Stimulated activated naive CD4-positive, alpha-beta T cell treated with Interleukin-2 at 50 U/mL for 16 hours (primary cell): Measurements from ENCODE around the gene SNX20.

Source experiments
- DNase-seq: peaks from one replicate; lab custom pipeline; 2025; lab: John Stamatoyannopoulos, UW

SNX20 gene

DNA sequence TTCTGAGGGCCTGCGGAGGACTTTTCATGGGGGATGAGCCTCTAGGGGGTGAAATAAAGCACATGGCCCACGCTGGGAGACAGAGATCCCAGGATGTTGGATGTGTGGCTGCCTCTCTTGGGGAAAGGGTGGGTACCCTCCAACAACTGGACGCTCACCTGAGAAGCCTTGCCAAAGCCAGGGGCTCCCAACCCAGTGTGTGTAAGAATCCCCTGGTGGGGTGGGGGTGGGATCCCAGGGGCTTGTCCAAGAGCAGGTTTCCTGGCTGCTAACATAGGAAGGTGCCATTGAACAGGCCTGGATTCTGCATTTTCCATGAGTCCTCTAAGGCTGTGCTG, 587 bp downstream of the SNX20 start:
- DNase-seq = no peak

DNA sequence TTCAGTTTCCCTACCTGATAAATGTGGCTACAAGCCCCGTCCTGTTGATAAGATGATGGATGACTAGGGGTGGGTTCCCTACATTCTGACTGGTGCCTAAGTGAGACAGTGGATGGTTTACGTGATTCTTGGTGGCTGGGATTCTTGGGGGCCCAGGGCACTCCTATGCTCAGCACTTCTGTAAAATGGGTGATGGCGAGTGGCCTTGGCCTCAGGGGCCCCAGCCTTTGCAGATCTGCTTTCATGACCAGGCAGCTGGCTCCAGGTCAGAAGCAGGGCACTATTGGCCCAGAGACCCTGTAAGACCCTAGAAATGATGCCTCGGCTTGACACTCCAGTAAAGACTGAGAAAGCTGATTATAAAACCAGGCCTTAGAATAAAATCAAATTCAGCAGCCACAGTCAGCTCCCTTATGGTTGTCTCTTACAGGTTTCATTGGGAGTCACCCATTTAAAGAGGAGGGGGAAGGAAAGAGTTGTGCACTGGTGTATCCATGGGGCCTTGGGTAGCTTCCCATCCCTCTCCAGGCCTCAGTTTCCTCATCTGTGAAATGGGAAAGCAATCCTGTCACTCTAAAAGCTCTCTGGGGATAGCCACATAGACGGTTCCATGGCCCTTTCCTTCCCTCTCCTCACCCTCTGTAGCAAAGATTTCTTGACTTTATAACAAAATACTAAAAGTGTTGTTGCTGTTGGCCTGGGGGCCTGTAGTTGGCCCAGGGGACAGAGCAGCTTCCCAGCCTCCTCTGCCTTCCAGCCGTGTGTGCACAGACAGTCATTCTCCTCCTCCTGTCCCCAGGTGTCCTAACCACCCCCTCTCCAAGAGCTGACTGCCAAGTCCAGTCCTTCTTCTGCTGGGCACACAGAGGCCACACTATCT, 1.2 kb downstream of the SNX20 start:
- no peak for DNase-seq

DNA sequence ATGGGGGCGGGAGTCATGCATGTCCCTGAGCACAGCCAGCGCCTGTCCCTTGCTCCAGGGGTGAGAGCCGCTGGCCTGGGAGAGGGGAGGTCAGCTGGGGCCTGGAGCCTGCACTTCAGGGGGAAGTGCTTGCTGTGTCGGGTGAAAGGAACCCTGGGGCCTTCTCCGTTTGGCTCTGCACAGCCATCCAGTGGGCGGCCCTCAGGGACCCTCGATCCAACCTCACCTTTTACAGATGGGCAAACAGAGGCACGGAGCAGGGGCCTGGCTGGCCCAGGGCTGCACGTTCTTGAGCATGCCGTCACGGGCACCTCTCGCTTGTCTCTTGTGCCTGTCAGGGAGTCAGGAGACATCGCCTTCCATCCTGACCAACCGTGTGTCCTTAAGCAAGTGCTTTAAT, 1.8 kb downstream of the SNX20 start:
- DNase-seq = no peak

DNA sequence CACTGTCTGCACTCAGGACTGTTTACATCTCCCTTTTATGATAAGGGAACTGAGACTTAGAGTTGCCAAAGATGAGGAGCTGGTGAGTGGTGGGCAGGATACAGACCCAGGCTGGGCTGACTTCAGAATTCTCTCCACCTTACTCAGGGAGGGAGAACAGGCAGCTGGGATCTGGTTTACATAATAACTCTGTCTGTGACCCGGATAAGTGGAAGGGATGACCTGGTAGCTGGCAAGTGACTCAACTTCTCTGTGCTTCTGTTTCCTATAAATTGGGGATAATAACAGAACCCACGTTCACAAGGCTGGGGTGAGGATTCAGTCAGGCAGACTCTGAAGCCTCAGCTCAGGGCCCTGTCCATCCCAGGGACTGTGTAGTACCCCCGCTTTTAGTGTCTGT, 2.6 kb downstream of the SNX20 start:
- DNase-seq = no peak

DNA sequence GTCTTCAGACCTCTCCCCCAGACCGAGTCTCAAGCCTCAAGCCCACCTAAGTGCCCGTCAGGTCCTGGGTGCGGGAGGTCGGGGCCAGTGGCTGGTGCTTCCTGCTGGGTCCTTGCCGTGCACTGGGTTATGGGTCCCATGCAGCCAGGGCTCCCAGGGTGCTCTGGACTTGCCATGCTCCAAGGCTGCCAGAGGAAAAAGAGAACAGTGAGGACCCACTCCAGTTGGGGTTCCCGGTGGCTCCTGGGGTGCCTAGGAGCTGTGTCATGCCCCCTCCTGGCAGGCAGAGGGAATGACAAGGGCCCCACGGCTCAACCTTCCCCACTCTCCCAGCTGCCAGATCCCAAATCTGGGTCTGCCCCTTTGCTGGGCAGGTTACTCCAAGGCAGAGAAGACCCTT, 3.8 kb downstream of the SNX20 start:
- DNase-seq = no peak

DNA sequence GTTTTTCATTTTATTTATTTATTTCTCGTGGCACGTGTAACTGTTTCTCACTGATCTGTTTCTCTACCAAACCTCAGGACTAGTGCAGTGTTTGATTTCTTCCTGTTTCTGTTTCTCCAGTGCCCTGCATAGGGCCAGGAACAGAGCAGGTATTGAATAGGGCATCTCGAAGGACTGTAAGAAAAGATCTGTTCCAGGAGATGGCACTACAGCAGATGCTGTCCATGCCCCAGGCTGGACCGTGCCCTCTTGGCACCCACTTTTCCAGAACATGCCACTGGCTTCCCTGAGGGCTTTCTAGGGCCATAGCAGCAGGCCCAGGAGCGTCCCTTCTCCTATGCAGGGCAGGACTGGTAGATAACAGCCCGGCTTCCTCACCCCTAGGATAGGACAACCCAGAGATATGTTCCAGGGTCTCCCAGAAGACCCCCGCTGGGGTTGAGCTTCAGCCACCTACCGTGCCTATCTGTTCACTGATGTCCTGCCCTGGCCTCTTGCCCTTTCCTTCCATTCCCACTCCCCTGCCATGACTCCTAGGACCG, 4.4 kb downstream of the SNX20 start:
- DNase-seq = no peak

DNA sequence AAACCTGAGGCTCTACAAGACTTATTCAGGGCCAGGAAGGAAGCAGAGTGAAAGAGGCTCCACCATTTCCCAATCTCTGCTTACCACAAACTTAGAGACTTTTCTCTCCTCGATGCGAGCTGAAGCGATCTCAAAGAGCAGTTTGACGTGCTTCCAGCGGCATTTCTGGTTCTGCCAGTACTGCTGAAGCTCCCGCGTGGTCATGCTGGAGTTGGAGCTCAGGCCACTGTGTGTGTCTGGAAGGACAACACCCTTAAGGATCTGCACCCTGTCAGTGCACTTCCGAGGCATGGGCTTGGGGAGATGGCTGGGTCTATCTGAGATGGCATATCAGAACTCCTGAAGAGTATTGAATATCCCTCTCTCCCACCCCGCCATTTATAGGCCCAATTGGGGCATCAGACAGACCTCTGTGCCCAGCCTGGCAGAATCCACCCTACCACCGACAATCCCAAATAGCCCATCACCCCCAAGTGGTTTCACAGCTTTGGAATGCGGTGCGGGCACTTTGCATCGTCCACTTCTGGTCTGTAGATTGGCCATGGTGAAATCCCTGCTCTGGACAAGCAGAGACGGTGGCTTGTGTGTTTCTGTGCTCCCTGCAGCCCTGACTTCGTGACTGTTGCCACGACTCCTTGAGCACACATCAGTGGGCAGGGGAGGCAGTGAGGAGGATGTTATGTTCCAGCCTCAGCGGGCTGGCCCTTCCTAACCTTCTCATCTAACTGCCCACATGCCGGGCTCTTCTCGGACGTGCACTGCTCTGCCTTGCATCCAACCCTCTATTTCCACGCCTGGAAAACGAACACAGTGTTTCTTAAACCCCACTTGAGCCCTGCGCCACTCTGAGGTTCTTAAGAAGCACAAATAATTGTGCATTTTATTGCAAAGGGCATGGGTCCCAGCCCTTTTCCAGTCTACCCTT, 5.2 kb downstream of the SNX20 start:
- no peak for DNase-seq

DNA sequence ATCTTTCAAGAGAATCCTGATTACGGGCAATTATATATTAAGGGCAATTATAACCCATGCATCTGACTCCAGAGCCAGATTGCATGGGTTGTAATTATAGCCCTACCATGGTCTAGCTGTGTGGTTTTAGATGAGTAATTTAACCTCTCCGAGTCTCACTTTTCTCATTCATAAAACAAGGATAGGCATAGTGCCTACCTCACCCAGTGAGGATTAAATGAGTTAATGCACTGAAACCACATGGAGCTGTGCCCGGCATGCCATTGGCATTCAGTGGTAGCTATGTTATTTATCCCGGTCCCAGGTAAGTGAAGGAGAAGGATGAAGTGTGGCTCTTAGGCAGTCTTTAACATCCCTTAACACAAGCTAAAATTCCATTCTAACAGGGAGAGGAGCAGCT, 6.3 kb downstream of the SNX20 start:
- DNase-seq = no peak

DNA sequence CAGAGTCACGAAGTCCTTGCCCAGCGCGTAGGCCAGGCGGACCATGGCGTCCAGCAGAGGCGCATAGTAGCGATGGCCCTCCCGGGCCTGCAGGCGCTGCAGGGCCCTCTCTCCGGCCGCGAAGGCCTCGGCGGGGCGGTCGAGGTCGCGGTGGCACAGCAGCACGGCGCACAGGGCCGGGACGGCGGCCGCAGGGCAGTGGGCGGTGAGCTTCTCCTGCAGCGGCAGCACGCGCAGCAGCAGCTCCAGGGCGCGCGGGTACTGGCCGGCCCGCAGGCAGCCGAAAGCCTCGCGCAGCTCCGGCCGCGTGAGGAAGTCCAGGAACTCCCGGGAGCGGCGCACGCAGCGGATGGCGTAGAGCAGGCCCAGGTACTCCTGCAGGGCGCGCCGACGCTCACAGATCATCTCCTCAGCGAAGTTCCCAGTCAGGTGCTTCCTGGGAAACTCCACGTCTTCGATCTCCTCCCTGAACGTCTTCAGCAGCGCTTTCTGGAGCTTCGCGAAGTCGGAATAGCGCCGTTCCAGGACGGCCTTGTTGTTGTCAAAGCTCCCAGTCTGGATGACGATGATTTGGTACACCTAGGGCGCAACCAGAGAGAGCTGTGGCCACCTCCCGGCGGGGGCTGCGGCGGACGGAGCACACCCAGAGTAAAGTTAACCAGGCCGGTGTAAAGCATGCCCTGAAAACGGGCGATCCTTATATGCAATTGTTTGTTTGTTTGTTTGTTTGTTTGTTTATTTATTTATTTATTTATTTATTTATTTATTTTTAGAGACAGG, 7.4 kb downstream of the SNX20 start:
- no peak for DNase-seq

DNA sequence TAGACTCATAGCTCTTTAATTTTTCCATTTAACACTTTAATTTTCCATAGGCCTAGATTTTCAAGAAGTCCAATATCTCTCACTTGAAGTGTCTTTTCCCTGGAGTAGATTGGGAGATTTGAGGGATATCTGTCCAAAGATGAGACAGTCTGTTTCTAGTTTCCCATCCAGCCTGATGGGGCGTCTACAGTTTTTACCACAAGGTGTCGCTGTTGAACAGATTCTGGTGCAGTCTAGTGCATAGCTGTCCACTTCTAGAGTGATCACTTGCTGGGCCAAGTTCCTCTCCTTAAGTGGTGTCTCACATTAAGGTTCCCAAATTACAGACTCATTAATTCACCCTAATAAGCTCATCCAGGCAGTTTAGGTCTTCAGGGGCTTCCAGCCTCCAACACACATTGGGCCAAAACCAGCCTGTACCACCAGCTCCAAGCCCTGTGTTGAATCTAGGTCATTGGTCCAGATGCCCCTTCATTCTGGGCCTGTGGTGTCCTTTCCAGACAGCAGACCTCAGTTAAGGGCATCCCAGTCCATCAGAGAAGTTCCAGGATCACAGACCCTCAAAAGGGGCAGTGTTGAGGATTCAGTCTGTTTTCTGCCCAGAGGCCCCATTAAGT, 9.4 kb downstream of the SNX20 start:
- DNase-seq = peak; percentile 18

DNA sequence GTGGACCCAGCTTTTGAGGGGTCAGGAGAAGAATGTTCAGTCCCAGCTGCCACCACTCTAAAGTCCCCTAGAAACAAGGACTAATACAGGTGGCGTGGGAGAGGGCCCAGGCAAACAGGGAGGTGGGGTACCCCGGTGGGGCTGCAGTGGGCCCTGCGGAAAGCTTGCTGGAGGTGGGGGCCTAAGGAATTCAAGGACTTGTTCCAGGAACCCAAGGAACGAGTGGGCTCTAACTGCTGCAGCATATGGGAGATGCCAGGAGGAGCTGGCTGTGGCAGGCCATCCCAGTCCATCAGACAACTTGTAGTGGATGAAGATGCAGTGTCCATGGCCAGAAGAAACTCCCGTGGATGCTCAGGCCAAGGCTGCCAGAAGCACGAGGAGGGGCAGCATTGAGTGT, 10.6 kb downstream of the SNX20 start:
- DNase-seq = no peak

DNA sequence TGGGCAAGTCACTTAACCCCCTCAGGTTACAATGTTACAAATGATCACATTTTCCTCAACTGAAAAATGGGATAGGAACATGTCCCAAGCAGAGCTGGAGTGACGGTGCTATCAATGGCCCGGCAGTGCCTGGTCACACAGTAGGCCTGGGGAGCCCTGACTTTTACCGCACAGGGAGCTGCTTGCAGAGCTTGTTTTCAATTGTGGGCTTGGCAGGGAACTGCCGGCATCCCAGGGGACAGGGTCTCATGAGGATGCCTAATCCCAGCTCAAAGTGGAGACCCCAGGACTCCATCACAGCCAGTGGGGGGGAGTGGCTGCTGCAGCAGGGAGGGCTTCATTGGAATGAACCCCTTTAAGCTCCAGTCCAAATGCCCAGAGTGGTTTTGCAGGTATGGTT, 11.4 kb downstream of the SNX20 start:
- no peak for DNase-seq

DNA sequence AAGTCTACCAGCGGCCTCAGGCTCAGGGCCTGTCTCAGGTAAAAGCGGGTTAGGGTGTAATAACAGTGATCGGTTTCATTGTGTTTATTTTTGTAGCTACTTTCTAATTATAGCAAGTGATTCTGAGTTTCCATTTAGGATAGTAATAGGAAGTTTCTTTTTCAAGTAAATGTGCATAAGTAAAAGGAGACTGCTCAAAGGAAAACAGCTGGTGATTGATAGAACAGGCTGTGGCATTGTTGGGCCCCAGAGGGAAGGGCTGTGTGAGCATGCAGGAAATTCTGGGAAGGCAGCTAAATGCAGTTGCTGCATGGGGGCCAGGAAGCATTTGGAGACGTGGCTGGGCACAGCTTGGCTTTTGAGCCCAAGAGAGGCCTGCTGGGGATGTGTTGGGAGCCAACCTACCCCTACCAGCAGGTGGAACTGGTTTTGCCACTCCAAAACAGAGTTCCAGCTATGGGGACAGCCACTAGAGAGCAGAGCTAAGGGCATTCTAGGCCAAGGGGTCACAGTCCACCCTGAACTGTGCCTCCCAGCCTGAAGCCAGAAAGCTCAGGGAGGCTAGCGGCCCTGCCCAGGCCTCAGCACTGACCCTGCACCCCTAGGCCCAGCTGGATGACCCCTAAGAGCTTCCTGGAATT, 12.6 kb downstream of the SNX20 start:
- no peak for DNase-seq

DNA sequence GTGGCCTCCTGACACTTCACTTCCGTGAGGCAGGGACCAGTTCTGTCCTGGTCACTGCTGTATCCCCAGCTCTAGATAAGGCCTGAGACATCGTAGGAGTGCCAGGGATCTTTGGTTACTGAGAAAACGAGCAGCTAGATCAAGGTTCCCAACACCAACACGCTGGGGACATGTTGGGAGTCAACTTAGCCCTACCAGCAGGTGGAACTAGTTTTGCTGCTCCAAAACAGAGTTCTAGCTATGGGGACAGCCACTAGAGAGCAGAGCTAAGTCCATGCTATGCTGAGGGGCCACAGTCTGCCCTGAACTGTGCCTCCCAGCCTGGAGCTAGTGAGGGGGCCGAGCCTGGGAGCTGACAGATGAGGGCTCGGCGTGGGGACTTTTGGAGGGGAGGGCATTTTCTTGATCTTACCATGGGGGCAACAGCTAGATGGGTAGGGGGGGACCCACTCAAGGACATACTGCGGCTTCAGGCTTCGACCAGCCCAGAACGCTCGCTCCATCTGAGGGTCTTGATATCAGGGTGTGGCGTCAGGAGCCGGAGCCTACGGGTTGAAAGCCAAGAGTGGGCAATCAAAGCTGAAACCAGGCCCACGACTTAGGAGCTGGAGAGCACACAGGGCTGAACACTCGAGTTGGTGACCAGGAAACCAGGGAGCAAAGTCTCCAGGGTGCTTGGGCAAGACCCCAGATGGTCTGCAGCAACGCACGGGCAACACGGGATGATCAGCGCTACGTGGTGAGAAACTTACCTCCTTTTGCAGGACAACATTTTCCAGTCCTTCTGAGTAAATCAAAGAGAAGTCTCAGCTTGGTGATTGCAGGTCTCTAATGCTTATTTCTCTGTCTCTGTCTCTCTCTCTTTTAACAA, 13.4 kb downstream of the SNX20 start:
- DNase-seq = no peak

DNA sequence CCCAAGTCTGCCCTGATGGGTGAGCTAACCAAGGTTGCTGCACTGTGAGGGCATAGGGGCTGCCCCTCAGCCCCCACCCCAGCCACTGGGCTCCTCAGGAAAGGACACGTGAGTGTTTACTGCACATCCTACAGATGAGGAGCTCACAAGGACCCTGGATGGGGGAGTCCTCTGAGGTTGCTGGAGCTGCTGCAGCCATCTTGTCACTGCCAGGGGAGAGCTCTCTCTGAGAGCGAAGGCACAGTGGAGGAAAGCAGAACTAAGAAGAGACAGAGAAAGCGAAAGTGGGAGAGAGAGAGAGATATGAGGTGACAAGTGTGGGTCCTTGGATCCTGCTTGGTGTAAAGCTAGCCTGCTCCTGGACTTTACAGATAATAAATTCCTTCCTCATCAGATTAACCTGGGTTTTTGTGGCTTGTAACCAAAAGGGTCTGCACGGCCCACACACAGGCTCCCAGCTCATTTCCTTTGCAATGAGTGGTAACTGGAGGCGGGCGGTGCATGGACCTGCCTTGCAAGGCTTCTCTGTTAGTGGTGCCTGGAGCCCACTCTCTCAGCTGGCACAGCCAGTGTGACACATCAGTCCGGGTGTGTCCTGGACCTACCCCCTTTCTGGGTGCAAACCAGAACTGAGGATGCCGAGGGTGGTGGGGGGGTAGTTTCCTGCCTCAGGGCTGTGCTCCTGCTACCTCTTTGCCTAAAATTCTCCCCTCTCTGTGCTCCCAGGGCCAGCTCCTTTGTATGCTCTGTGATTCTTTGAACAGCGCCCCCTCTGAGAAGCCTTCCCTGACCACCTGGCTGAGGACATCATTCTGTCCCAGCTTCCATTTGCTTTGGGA, 14.2 kb downstream of the SNX20 start:
- DNase-seq = peak; percentile 41

DNA sequence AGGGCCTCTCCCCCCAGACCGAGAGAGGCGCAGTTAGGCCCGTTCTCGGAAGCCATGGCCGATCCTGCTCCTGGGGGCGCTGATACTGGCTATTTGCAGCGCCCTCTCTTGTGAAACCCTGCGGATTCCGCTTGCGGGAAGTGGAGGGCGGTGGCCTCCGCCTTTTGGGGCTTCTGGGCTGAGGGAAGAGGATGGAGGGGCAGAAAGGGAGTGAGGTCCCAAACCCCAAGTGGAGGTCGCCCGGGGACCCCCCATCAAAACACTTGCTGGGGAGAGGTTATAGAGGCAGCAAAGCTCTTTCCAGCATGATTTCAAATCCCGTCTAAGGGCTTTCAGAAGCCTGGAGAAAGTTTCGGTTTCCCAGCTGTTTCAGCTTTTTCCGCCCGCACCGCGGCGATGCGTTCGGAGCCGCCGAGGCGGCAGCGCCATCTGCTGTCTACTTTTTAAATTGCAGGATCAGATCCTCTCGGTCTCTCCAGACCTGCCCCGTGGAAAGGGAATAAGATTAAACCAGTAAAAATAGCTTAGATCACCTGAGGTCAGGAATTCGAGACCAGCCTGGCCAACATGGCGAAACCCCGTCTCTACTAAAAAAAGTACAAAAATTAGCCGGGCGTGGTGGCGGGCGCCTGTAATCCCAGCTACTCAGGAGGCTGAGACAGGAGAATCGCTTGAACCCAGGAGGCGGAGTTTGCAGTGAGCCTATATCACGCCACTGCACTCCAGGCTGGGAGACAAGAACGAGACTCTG, 15.8 kb downstream of the SNX20 start:
- DNase-seq = peak; percentile 58

DNA sequence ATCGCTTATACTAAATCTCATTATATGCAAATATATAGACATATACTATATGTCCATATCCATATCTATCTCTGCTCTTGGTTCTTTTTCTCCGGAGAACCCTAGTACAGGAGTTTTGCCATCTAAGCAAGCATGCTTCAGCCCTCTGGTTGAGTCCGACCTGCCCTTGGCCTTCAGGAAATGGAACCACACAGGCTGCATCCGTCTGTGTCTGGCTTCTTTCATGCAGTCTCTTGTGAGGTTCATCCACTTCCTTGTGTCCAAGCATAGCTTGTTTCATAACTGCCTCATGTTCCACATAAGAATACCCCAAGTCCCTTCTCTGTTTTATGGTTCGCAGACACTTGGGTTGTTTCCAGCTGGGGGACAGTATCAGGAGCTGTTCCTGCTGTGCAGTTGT, 16.8 kb downstream of the SNX20 start:
- no peak for DNase-seq

DNA sequence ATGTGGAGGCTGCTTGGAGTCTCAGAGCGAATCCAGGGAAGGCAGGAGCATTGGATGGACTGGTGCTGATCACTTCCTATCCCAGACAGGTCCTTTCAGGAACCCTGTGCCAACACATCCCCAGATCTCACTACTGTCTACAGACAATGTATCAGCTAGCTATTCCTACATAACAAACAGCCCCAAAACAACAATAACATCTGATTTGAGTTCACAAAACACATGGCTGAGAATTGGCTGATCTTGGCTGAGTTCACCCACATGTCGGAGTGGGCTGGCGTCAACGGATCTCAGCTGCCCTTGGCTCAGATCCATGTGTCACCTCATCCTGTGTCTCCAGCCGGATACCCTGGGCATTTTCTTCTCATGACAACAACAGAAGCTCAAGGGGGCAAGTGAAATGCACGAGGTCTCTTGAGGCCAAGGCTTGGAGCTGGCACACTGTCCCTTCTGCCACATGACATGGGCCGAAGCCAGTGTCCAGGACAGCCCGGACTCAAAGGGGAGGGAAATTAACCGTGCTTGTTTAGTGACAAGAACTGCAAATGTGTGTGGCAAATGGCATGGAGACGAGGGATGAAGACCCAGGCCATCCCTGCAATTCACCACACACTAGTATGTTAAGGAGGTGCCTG, 18.7 kb downstream of the SNX20 start:
- DNase-seq = no peak
